Endothelial cell of umbilical vein (primary cell): ENCODE data around the gene WNT4. TPM values are rescaled to one million over a fixed set of nuclear protein-coding genes. Genes with fewer than 3 reads are reported as not detected.

Experiments
- BruUV-seq: library from RNA; stranded (reverse); fragments of 400-500 nt; replicated peaks from 2 replicates; lab custom pipeline; 2021; lab: Mats Ljungman, UMichigan
- CTCF ChIA-PET: fragments of 300-600, 350-600 bp; sonication (Branson Sonifier 250); formaldehyde crosslinking; loops from one replicate; lab custom pipeline; 2021; ENCODE audit warnings: antibody characterized with exemption, inconsistent platforms; lab: Charles Lee
- POLR2A ChIA-PET: fragments of 300-600, 350-600 bp; sonication (Branson Sonifier 250); formaldehyde crosslinking; loops from one replicate; lab custom pipeline; 2021; ENCODE audit warnings: antibody characterized with exemption, inconsistent platforms; lab: Charles Lee
- DNase-seq: peaks from one replicate; pipeline ENCODE4 v3.0.0-alpha.2; 2011; ENCODE audit warnings: low read depth, low spot score
- FAIRE-seq: peaks from 2 replicates; lab custom pipeline; 2011; peaks lifted over from hg19 to GRCh38; lab: Jason Lieb, UNC
- H2AFZ ChIP-seq: 2 replicates; pipeline ENCODE4 v1.6.0; 2012; ENCODE audit warnings: low read depth, low read length, control low read depth, inconsistent platforms
- H3K27ac ChIP-seq: 2 replicates; pipeline ENCODE4 v1.5.1; 2011; ENCODE audit warnings: low read depth, mild to moderate bottlenecking, control low read depth, low read length, moderate library complexity; ENCODE audit not compliant: insufficient read depth
- H3K27me3 ChIP-seq, 2 experiments: 2 replicates each; pipeline versions ENCODE4 v1.6.0 to v1.6.1; 2011; ENCODE audit warnings: low read length in 2 of 2, mixed read lengths in 1 of 2; ENCODE audit not compliant: control insufficient read depth in 2 of 2, insufficient read depth in 2 of 2
- H3K36me3 ChIP-seq, 2 experiments: 2 replicates in 1 of 2; 3 replicates in 1 of 2; pipeline ENCODE4 v1.5.1; 2011; ENCODE audit warnings: low read length in 2 of 2, mild to moderate bottlenecking in 1 of 2, moderate library complexity in 1 of 2; ENCODE audit not compliant: control insufficient read depth in 2 of 2, insufficient read depth in 2 of 2; ENCODE audit errors: extremely low read depth in 1 of 2
- H3K4me1 ChIP-seq: 3 replicates; pipeline ENCODE4 v1.5.1; 2011; ENCODE audit warnings: mild to moderate bottlenecking, low read length; ENCODE audit not compliant: control insufficient read depth, insufficient read depth; ENCODE audit errors: extremely low read depth
- H3K4me2 ChIP-seq: 2 replicates; pipeline ENCODE4 v1.6.1; 2011; ENCODE audit warnings: low read length, control low read depth, mixed read lengths; ENCODE audit not compliant: insufficient read depth
- H3K4me3 ChIP-seq, 3 experiments: fragments of 200-600 bp in 1 of 3; sonication (generic), shearing (Covaris generic) in 1 of 3; replicated peaks in 1 of 3; 2 replicates each; pipeline ENCODE4 v1.5.1; 2011 to 2016; ENCODE audit warnings: control low read depth in 3 of 3, low read length in 3 of 3, mild to moderate bottlenecking in 2 of 3, inconsistent platforms in 1 of 3, low read depth in 1 of 3, moderate library complexity in 1 of 3; ENCODE audit not compliant: insufficient read depth in 1 of 3
- H3K79me2 ChIP-seq: 2 replicates; pipeline ENCODE4 v1.6.0; 2012; ENCODE audit warnings: low read length, inconsistent platforms; ENCODE audit not compliant: control insufficient read depth, insufficient read depth
- H3K9ac ChIP-seq: replicated peaks from 2 replicates; pipeline ENCODE3; 2011; ENCODE audit warnings: low read length, control low read depth; ENCODE audit not compliant: insufficient read depth; ENCODE audit errors: extremely low read depth
- H3K9me1 ChIP-seq: replicated peaks from 3 replicates; pipeline ENCODE4 v1.6.0; 2011; ENCODE audit warnings: mild to moderate bottlenecking, low read length; ENCODE audit not compliant: control insufficient read depth, insufficient read depth; ENCODE audit errors: extremely low read depth
- H3K9me3 ChIP-seq: replicated peaks from 2 replicates; pipeline ENCODE4 v1.5.1; 2012; ENCODE audit warnings: low read length, inconsistent platforms; ENCODE audit not compliant: control insufficient read depth, insufficient read depth
- H4K20me1 ChIP-seq: replicated peaks from 2 replicates; pipeline ENCODE3; 2011; ENCODE audit warnings: mild to moderate bottlenecking, low read length; ENCODE audit not compliant: control insufficient read depth, insufficient read depth; ENCODE audit errors: extremely low read depth
- EZH2 ChIP-seq: IDR thresholded peaks from 2 replicates; pipeline ENCODE4 v1.6.1; 2012; ENCODE audit warnings: borderline replicate concordance, low read depth, mild to moderate bottlenecking, moderate library complexity, low read length, inconsistent platforms; ENCODE audit not compliant: severe bottlenecking
- FOS ChIP-seq: IDR thresholded peaks from 2 replicates; pipeline ENCODE4 v1.6.1; 2011; ENCODE audit warnings: mild to moderate bottlenecking, low read length, moderate library complexity, borderline replicate concordance; ENCODE audit not compliant: insufficient read depth
- GATA2 ChIP-seq: IDR thresholded peaks from 2 replicates; pipeline ENCODE4 v1.7.0; 2011; ENCODE audit warnings: low read depth, mild to moderate bottlenecking, moderate library complexity, mixed read lengths, low read length; ENCODE audit not compliant: insufficient read length, insufficient read depth
- JUN ChIP-seq: IDR thresholded peaks from 2 replicates; pipeline ENCODE4 v1.6.1; 2011; ENCODE audit warnings: borderline replicate concordance, low read depth; ENCODE audit not compliant: insufficient read length, insufficient read depth
- MYC ChIP-seq: IDR thresholded peaks from one replicate; pipeline ENCODE4 v1.6.1; 2011; ENCODE audit warnings: mild to moderate bottlenecking, low read depth, low read length
- POLR2A ChIP-seq: IDR thresholded peaks from 2 replicates; pipeline ENCODE4 v1.6.1; 2012; ENCODE audit warnings: low read depth, mild to moderate bottlenecking, control low read depth, low read length
- POLR2AphosphoS5 ChIP-seq: IDR thresholded peaks from 2 replicates; pipeline ENCODE4 v1.6.1; 2012; ENCODE audit warnings: low read depth, mild to moderate bottlenecking, control low read depth, low read length, moderate library complexity; ENCODE audit not compliant: insufficient read depth
- dilution Hi-C: fragments of 300-500 bp; cut with MboI; formaldehyde crosslinking; loops from one replicate; pipeline ENCODE4 v1.15.0; 2019; ENCODE audit warnings: low sequenced_read_pairs; ENCODE audit not compliant: extremely low pct_ligation_motif_present
- intact Hi-C: fragments of 100-400 bp; cut with micrococcal nuclease; formaldehyde crosslinking; loops from one replicate; pipeline ENCODE4 v1.10.0; 2022
- polyA plus RNA-seq, 4 experiments: library from polyadenylated mRNA; depleted of rRNA in 3 of 4; stranded (reverse) in 3 of 4; unstranded in 1 of 4; fragments of >200 nt; gene quantifications; 2 replicates each; pipeline versions ENCODE4 v1.2.1 to v1.2.3, GENCODE V29; 2011 to 2012; ENCODE audit warnings: missing spikeins in 1 of 4
- total RNA-seq: library from RNA; stranded (reverse); gene quantifications from 2 replicates; pipeline ENCODE4 v1.2.3, GENCODE V29; 2021
- TF ChIP-seq, protein P1 (sequence below): IDR thresholded peaks from 2 replicates; pipeline ENCODE4 v1.6.1; 2011; ENCODE audit not compliant: insufficient read depth, insufficient read length
- TF ChIP-seq, protein P2 (sequence below), 2 donors: IDR thresholded peaks; 1 replicate in 1 of 2; 2 replicates in 1 of 2; pipeline ENCODE4 v1.5.1; 2011; ENCODE audit warnings: low read length in 2 of 2, mild to moderate bottlenecking in 2 of 2, moderate library complexity in 2 of 2, control low read depth in 1 of 2, inconsistent platforms in 1 of 2, low read depth in 1 of 2; ENCODE audit not compliant: insufficient read depth in 1 of 2; ENCODE audit errors: extremely low read depth in 1 of 2

Gene WNT4
- total and polyA plus RNA-seq, 2 donors (not counting 3 experiments of a cell fraction or from before 2014, with no cell fraction given), result 0.06 TPM; not detected in 1

GRCh38 chr1:22154626-22155025, 11.7 kb upstream of the WNT4 start:
- dilution Hi-C loops (no loop called here), intact Hi-C loops (no loop called here)
- Histone ChIP-seq H3K4me1 (no peaks in the 10 kb centered on the region), H3K27me3 (peaks cover 0 to 7% of the 10 kb centered on the region in 2 experiments), H3K9me3 (no peaks in the 10 kb centered on the region), H3K4me2 (no peak overlapping the region), H3K9ac (no peak overlapping the region), H3K36me3 (no peaks in the 10 kb centered on the region), H3K4me3 (no peak overlapping the region), H3K79me2 (no peaks in the 10 kb centered on the region), H3K27ac (no peak overlapping the region), H3K9me1 (no peaks in the 10 kb centered on the region), H4K20me1 (no peaks in the 10 kb centered on the region), H2AFZ (no peak overlapping the region)
- ChIA-PET POLR2A (no interaction called here), CTCF (no interaction called here)
- FAIRE-seq (no peak), DNase-seq (no peak)
- BruUV-seq, result no TSS peak
- TF ChIP-seq, protein P1, sequence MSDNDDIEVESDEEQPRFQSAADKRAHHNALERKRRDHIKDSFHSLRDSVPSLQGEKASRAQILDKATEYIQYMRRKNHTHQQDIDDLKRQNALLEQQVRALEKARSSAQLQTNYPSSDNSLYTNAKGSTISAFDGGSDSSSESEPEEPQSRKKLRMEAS, result no peak
- TF ChIP-seq FOS (no peak), JUN (no peak), EZH2 (no peak), POLR2A (no peak), MYC (no peak), GATA2 (no peak), POLR2AphosphoS5 (no peak)
- TF ChIP-seq, protein P2, sequence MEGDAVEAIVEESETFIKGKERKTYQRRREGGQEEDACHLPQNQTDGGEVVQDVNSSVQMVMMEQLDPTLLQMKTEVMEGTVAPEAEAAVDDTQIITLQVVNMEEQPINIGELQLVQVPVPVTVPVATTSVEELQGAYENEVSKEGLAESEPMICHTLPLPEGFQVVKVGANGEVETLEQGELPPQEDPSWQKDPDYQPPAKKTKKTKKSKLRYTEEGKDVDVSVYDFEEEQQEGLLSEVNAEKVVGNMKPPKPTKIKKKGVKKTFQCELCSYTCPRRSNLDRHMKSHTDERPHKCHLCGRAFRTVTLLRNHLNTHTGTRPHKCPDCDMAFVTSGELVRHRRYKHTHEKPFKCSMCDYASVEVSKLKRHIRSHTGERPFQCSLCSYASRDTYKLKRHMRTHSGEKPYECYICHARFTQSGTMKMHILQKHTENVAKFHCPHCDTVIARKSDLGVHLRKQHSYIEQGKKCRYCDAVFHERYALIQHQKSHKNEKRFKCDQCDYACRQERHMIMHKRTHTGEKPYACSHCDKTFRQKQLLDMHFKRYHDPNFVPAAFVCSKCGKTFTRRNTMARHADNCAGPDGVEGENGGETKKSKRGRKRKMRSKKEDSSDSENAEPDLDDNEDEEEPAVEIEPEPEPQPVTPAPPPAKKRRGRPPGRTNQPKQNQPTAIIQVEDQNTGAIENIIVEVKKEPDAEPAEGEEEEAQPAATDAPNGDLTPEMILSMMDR (IDR thresholded peaks at IDR 0.05; ENCODE audit: extremely low read depth in 1 of 2, insufficient read depth in 1 of 2, low read depth in 1 of 2, low read length in 2 of 2), result no peak
